Ovary (tissue), 9 donors: Measurements from ENCODE around the gene KRT71. TPM values are rescaled to one million over a fixed set of nuclear protein-coding genes. Genes with fewer than 3 reads are reported as not detected.

Experiments used
- DNase-seq, 5 donors: peaks; one replicate each; pipeline ENCODE4 v3.0.0-alpha.2; 2019 to 2020
- H3K27ac ChIP-seq, 2 donors: fragments of 200-600 bp; one replicate each; pipeline versions ENCODE4 v1.5.1 to v1.8.0; 2019 to 2022
- H3K27me3 ChIP-seq: fragments of 200-600 bp; one replicate; pipeline ENCODE4 v1.8.0; 2022
- H3K36me3 ChIP-seq: fragments of 200-600 bp; sonication (generic); one replicate; pipeline ENCODE4 v1.5.1; 2019
- H3K4me1 ChIP-seq: one replicate; pipeline ENCODE4 v1.8.1; 2013; ENCODE audit warnings: mild to moderate bottlenecking, moderate library complexity; ENCODE audit not compliant: insufficient read depth
- H3K4me3 ChIP-seq: fragments of 200-600 bp; sonication (generic); one replicate; pipeline ENCODE4 v1.5.1; 2017
- H3K9me3 ChIP-seq, 2 donors: fragments of 200-600 bp in 1 of 2; sonication (generic) in 1 of 2; one replicate each; pipeline versions ENCODE4 v1.5.1 to v1.8.1; 2013 to 2019; ENCODE audit warnings: mild to moderate bottlenecking in 1 of 2, moderate library complexity in 1 of 2
- CTCF ChIP-seq, 3 donors: fragments of 450-650 bp in 2 of 3; fragments of 200-600 bp in 1 of 3; IDR thresholded peaks; one replicate each; pipeline versions ENCODE4 v1.5.1 to v1.8.0; 2016 to 2022; ENCODE audit warnings: antibody characterized with exemption in 3 of 3, mild to moderate bottlenecking in 1 of 3
- EP300 ChIP-seq: sonication (generic); formaldehyde crosslinking; IDR thresholded peaks from one replicate; pipeline ENCODE4 v1.6.1; 2017; ENCODE audit warnings: antibody characterized with exemption
- POLR2A ChIP-seq: fragments of 450-650 bp; IDR thresholded peaks from one replicate; pipeline ENCODE4 v1.6.1; 2017; ENCODE audit warnings: antibody characterized with exemption, mild to moderate bottlenecking, moderate library complexity
- WGBS, 3 donors: extraction: QIAGEN DNeasy Blood & Tissue Kit in 1 of 3; methylation state at CpG; one replicate each; pipeline versions ENCODE4 v1.1.5 to v1.1.7; 2013 to 2017; 5-methylcytosine and 5-hydroxymethylcytosine counted together
- intact Hi-C, 4 donors: fragments of 100-400 bp; cut with DNase I; formaldehyde crosslinking; loops; one replicate each; pipeline versions ENCODE4 v1.11.0 to v1.15.1; 2022 to 2023
- polyA plus RNA-seq, 2 donors: library from polyadenylated mRNA; stranded (reverse); fragments of 200-250 nt in 1 of 2; fragments of 350-450 nt in 1 of 2; fragmentation: Illumina TruSeq in 1 of 2; extraction: RNeasy Lipid Tissue Mini Kit (QIAGEN cat#74804) in 1 of 2; gene quantifications; one replicate each; pipeline ENCODE4 v1.2.3, GENCODE V29; 2013 to 2014
- total RNA-seq, 7 donors: library from RNA; depleted of rRNA in 2 of 7; stranded (reverse); fragments of >200 nt in 2 of 7; fragmentation: NEBNext Ultra II Directional in 3 of 7; extraction: Animal tissue kit (Norgen Biotek cat#: 25700) in 3 of 7; gene quantifications; one replicate each; pipeline versions ENCODE4 v1.1.0 to v1.2.4, GENCODE V29; 2016 to 2023
- donor health status: DM: no; HTN: no; CAD: no; lungs with moderate emphysema.
- donor health status: DM: no; HTN: no; CAD: no.
- donor health status: Bipolar disorder and iron deficiency.
- donor health status: DM: yes; HTN: yes; CAD: no.
- donor health status: DM: no; HTN: no; CAD: no.
- donor health status: DM: yes; HTN: yes; CAD: no.

KRT71 gene
- total and polyA plus RNA-seq, 9 donors = not detected

GRCh38 chr12:52584156-52584682, 31.3 kb upstream of the KRT71 start:
- no peaks in the 10 kb centered on the region for H3K9me3 ChIP-seq
- DNase-seq = no peak
- intact Hi-C loops = no loop called here
- H3K36me3 ChIP-seq = no peaks in the 10 kb centered on the region
- WGBS, 3 donors = 82 to 85% (median 83%) methylated on average over 9 of the region's 9 CpGs
- no peaks in the 10 kb centered on the region for H3K4me1 ChIP-seq
- no peak overlapping the region for H3K27ac ChIP-seq
- TF ChIP-seq CTCF (IDR thresholded peaks at IDR 0.05) = no peak
- TF ChIP-seq POLR2A = no peak
- no peak for TF ChIP-seq EP300
- no peaks in the 10 kb centered on the region for H3K27me3 ChIP-seq
- no peak overlapping the region for H3K4me3 ChIP-seq

GRCh38 chr12:52582971-52583456, 30.1 kb upstream of the KRT71 start:
- Histone ChIP-seq H3K27ac (no peak overlapping the region), H3K9me3 (no peaks in the 10 kb centered on the region), H3K36me3 (no peaks in the 10 kb centered on the region), H3K4me1 (no peaks in the 10 kb centered on the region), H3K27me3 (no peaks in the 10 kb centered on the region), H3K4me3 (no peak overlapping the region)
- DNase-seq = peak in 1 of 5 donors; percentile 48
- WGBS, 3 donors = 9 to 19% (median 11%) methylated on average over 7 of the region's 7 CpGs
- intact Hi-C loops = no loop called here
- TF ChIP-seq CTCF (IDR thresholded peaks at IDR 0.05) (no peak), POLR2A (no peak), EP300 (no peak)

GRCh38 chr12:52582486-52582885, 29.5 kb upstream of the KRT71 start:
- no peaks in the 10 kb centered on the region for H3K27me3 ChIP-seq
- no peak for DNase-seq
- H3K27ac ChIP-seq = no peak overlapping the region
- TF ChIP-seq POLR2A (no peak), EP300 (no peak), CTCF (IDR thresholded peaks at IDR 0.05) (no peak)
- intact Hi-C loops = no loop called here
- no peak overlapping the region for H3K4me3 ChIP-seq
- no peaks in the 10 kb centered on the region for H3K9me3 ChIP-seq
- H3K4me1 ChIP-seq = no peaks in the 10 kb centered on the region
- H3K36me3 ChIP-seq = no peaks in the 10 kb centered on the region
- WGBS, 3 donors = 54 to 93% (median 85%) methylated on average over 2 of the region's 2 CpGs

- TF ChIP-seq POLR2A (no peak), EP300 (no peak)
- no peak for DNase-seq
- H3K4me3 ChIP-seq = no peak overlapping the region
- no peaks in the 10 kb centered on the region for H3K4me1 ChIP-seq
- intact Hi-C loops = no loop called here
- 54 to 57% (median 54%) methylated on average over 6 of the region's 6 CpGs for WGBS, 3 donors
- H3K36me3 ChIP-seq = no peaks in the 10 kb centered on the region
- H3K9me3 ChIP-seq = no peaks in the 10 kb centered on the region
- H3K27me3 ChIP-seq = no peaks in the 10 kb centered on the region
- H3K27ac ChIP-seq = no peak overlapping the region
Observed at GRCh38 chr12:52581481-52581880, 28.5 kb upstream of the KRT71 start.

- DNase-seq = peak in 1 of 5 donors; percentile 5
- no peak overlapping the region for H3K27ac ChIP-seq
Observed at GRCh38 chr12:52581066-52581465, 28.1 kb upstream of the KRT71 start.

More at GRCh38 chr12:52581066-52581465, 28.1 kb upstream of the KRT71 start:
- no peaks in the 10 kb centered on the region for H3K9me3 ChIP-seq
- WGBS, 3 donors = 81 to 86% (median 85%) methylated on average over 7 of the region's 7 CpGs
- TF ChIP-seq POLR2A (no peak), EP300 (no peak), CTCF (IDR thresholded peaks at IDR 0.05) (no peak)
- H3K36me3 ChIP-seq = no peaks in the 10 kb centered on the region
- H3K4me3 ChIP-seq = no peak overlapping the region
- intact Hi-C loops = no loop called here
- no peaks in the 10 kb centered on the region for H3K4me1 ChIP-seq
- H3K27me3 ChIP-seq = no peaks in the 10 kb centered on the region
